ENCODE measurements around the gene PLEKHM2. TPM values are rescaled to one million over a fixed set of nuclear protein-coding genes. Genes with fewer than 3 reads are reported as not detected.

The PLEKHM2 gene
- total RNA-seq, 1 experiment from 2014 or later = 45.9 TPM

DNA sequence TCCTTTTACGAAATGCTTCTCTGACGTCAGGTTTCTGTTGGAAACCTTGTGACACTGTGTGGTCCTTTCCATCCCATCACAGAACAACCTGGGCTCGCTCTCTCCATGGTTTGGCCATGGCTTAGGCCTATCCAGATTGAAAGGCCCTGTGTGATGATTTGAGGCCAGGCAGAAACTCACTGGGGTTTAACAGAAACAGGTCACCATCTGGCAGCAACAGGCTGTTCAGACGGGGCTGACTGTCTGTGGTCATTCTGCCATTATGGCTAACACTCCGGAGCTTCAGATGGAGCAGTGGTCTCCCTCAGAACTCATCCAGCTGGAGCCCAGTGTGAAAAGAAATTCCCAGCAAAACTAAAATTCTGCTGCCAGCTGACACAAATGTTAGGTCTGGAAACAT is 9.3 kb downstream of the PLEKHM2 start:
- TF ChIP-seq, protein P1, sequence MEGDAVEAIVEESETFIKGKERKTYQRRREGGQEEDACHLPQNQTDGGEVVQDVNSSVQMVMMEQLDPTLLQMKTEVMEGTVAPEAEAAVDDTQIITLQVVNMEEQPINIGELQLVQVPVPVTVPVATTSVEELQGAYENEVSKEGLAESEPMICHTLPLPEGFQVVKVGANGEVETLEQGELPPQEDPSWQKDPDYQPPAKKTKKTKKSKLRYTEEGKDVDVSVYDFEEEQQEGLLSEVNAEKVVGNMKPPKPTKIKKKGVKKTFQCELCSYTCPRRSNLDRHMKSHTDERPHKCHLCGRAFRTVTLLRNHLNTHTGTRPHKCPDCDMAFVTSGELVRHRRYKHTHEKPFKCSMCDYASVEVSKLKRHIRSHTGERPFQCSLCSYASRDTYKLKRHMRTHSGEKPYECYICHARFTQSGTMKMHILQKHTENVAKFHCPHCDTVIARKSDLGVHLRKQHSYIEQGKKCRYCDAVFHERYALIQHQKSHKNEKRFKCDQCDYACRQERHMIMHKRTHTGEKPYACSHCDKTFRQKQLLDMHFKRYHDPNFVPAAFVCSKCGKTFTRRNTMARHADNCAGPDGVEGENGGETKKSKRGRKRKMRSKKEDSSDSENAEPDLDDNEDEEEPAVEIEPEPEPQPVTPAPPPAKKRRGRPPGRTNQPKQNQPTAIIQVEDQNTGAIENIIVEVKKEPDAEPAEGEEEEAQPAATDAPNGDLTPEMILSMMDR (conservative IDR thresholded peaks at IDR 0.05) = no peak

More for the DNA sequence above, 9.3 kb downstream of the PLEKHM2 start:
- Histone ChIP-seq H3T11ph (ENCODE audit: low read length) (no peak overlapping the region), H3K18ac (ENCODE audit: insufficient read length, low read depth, low read length) (no peak overlapping the region), H3K23ac (ENCODE audit: insufficient read length, low read depth, low read length) (no peak overlapping the region), H2BK20ac (ENCODE audit: low read depth, low read length, poor library complexity, severe bottlenecking) (no peak overlapping the region), H2BK12ac (ENCODE audit: insufficient read length, low read depth, low read length) (no peak overlapping the region), H3K27me3 (ENCODE audit: insufficient read depth, low read length) (no peaks in the 10 kb centered on the region), H3K79me1 (ENCODE audit: insufficient read depth, low read depth, low read length, poor library complexity, severe bottlenecking) (peaks cover 2% of the 10 kb centered on the region), H3K4me2 (ENCODE audit: insufficient read depth, insufficient read length, low read length) (no peak overlapping the region), H3K79me2 (ENCODE audit: insufficient read depth, low read length) (no peaks in the 10 kb centered on the region), H3K4ac (ENCODE audit: low read depth, low read length) (no peak overlapping the region), H2BK15ac (ENCODE audit: low read depth, low read length) (no peak overlapping the region), H4K91ac (ENCODE audit: insufficient read length, low read depth, low read length) (no peak overlapping the region), H2BK5ac (ENCODE audit: insufficient read length, low read length) (no peak overlapping the region), H3K23me2 (ENCODE audit: insufficient read length, low read depth, low read length, poor library complexity, severe bottlenecking) (no peaks in the 10 kb centered on the region), H2AFZ (ENCODE audit: low read length) (no peak overlapping the region), H3K27ac (ENCODE audit: insufficient read length, low read depth, low read length) (no peak overlapping the region), H2BK120ac (ENCODE audit: low read depth, low read length, poor library complexity, severe bottlenecking) (no peak overlapping the region), H4K8ac (replicated peaks; ENCODE audit: insufficient read length, low read depth, low read length) (no peak overlapping the region), H4K5ac (ENCODE audit: insufficient read length, low read depth, low read length) (no peak overlapping the region), H3K9me3 (ENCODE audit: control insufficient read depth, low read depth, low read length) (no peaks in the 10 kb centered on the region), H3K9ac (ENCODE audit: extremely low read depth, insufficient read length, low read length) (no peak overlapping the region), H2AK5ac (ENCODE audit: insufficient read length, low read length) (no peak overlapping the region), H3K56ac (ENCODE audit: insufficient read length, low read depth, low read length) (no peak overlapping the region), H4K20me1 (ENCODE audit: control insufficient read depth, insufficient read depth, insufficient read length) (no peaks in the 10 kb centered on the region), H3K14ac (ENCODE audit: insufficient read depth, low read length) (no peak overlapping the region), H3K4me1 (ENCODE audit: insufficient read depth, low read length) (no peaks in the 10 kb centered on the region)
- no peaks in the 10 kb centered on the region for H3K27me3 Mint-ChIP-seq (ENCODE audit: low read depth)
- H3K36me3 Mint-ChIP-seq (ENCODE audit: insufficient read depth in 1 of 3, low read depth in 3 of 3) = peaks cover 0 to 13% (median 0%) of the 10 kb centered on the region in 3 experiments; a peak in 4 of 7 replicates
- DNase-seq = no peak
- WGBS (ENCODE audit: extremely low coverage, insufficient read length, low lambda C conversion rate) = no CpG with 5 or more reads among the region's 5 CpGs
- no peak overlapping the region for H3K27ac Mint-ChIP-seq
- H3K4me1 Mint-ChIP-seq = no peaks in the 10 kb centered on the region
- H3K9me3 Mint-ChIP-seq = no peaks in the 10 kb centered on the region
- H3K4me3 Mint-ChIP-seq = no peak overlapping the region
